ENCODE results near the gene FIGN. TPM values are rescaled to one million over a fixed set of nuclear protein-coding genes. Genes with fewer than 3 reads are reported as not detected.

The FIGN gene
- total and polyA plus RNA-seq, 9 of the 15 experiments (the other 6 are each of a cell fraction or from before 2014, with no cell fraction given) = 0.02 TPM; not detected in 8

DNA sequence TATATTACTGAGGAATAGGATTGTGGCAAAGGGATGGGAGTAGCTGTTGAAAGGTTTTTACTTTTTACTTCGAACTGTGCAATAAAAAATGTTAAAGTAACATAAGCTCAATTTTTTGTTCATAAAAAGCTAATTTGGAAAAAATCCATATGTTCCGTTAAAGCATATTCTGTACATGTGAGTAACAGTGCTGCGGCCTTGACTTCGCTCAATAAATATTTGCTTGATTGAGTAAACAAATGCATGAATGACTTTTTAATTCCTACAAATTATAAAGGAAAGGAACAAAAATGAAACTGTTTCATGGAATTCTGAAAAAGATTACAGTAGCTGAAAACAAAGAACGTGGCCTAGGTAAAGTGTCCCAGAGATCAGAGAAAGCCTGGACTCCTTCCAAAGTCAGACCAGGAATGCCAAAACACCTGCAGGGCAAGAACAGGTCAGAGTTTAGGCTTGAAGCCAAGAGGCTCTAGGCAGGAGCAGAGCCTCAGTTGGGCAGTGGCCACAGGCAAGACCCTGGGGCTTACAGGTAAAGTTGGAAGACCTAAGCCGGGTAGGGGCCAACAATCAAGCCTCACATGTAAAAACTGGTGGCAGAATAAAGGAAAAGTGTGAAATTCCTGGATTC lies 44.3 kb upstream of the FIGN start (continued):
- no peak for TF ChIP-seq ZNF445 (CRISPR knock-in tag; IDR thresholded peaks at IDR 0.05; ENCODE audit: low read depth)
- TF ChIP-seq HMG20B (CRISPR knock-in tag; IDR thresholded peaks at IDR 0.05) = no peak
- no peak for TF ChIP-seq KLF6 (CRISPR knock-in tag; IDR thresholded peaks at IDR 0.05; ENCODE audit: borderline replicate concordance)
- TF ChIP-seq RB1 (IDR thresholded peaks at IDR 0.05; ENCODE audit: low read depth) = no peak
- no peak for TF ChIP-seq FUS (optimal IDR thresholded peaks at IDR 0.05; ENCODE audit: low read depth, low read length)
- no peak for TF ChIP-seq RFX1 (IDR thresholded peaks at IDR 0.05)
- no peak for TF ChIP-seq NUFIP1 (IDR thresholded peaks at IDR 0.05; ENCODE audit: partially characterized antibody)
- no peak for TF ChIP-seq TOE1 (IDR thresholded peaks at IDR 0.05; ENCODE audit: borderline replicate concordance)
- TF ChIP-seq TOE1 (CRISPR knock-in tag; IDR thresholded peaks at IDR 0.05; ENCODE audit: borderline replicate concordance, low read depth) = no peak

DNA sequence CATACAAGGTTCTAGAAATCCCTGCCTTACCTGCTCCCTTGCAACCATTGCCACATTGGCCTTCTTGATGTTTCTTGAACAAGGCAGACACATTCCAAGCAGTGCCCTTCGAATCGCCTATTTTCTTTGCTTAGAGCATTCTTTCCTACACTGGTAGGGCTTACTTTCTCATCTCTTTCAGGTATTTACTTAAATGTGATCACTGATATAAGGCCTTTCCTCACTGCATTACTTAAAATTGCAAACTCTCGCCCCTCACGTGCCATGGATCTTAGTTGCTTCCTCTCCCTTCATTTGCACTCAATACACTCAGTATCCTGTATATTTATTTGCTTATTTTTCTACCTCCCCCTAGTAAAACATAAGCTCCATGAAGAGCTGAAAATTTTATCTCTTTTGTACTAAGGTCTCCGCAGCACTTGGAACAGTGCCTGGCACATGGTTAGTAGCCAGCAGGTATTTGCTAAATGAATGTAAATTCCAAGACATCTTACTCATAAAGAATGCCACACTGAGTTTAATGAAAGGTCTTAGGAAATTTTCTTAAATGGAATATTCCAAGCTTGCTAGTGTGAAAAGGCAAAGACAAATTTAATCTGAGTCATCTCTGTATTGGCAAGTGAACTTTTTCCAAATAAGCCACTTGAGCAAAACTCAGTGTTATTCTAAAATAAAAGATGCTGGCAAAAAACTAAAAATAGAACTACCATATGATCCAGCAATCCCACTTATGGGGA lies 42.4 kb upstream of the FIGN start:
- FAIRE-seq (no peak), ATAC-seq (no peak), DNase-seq (ENCODE audit: extremely low read depth in 1 of 4, low spot score in 3 of 4) (no peak)
- H3K9me3 ChIP-seq (replicated peaks; ENCODE audit: control insufficient read depth, insufficient read depth, low read depth, low read length) = no peaks in the 10 kb centered on the region
- intact Hi-C loops (cut with micrococcal nuclease) (no loop called here), in situ Hi-C loops (cut with MboI) (no loop called here)
- H2AFZ ChIP-seq (ENCODE audit: low read depth, low read length) = no peak overlapping the region
- CTCF ChIA-PET (ENCODE audit: low intra/inter-chr PET ratio) = no interaction called here
- H3K27me3 ChIP-seq (ENCODE audit: control insufficient read depth in 2 of 2, insufficient read depth in 2 of 2, low read length in 2 of 2) = no peaks in the 10 kb centered on the region
- BruUV-seq (replicated peaks) = no TSS peak
- no peak overlapping the region for H3K4me3 ChIP-seq
- H3K4me2 ChIP-seq (ENCODE audit: insufficient read depth, low read length) = no peak overlapping the region
- no peaks in the 10 kb centered on the region for H3K36me3 ChIP-seq (ENCODE audit: control insufficient read depth, insufficient read depth, low read length)
- WGBS (ENCODE audit: insufficient coverage, low coverage, missing lambda C conversion rate) = 0% methylated on average over 5 of the region's 5 CpGs
- POLR2A ChIA-PET = no interaction called here
- no peaks in the 10 kb centered on the region for H3K79me2 ChIP-seq (ENCODE audit: control insufficient read depth, insufficient read depth, low read length)
- H4K20me1 ChIP-seq (replicated peaks; ENCODE audit: control insufficient read depth, insufficient read depth, low read length) = no peaks in the 10 kb centered on the region
- H3K9me1 ChIP-seq (ENCODE audit: control insufficient read depth, insufficient read depth, low read length) = no peaks in the 10 kb centered on the region
- H3K27ac ChIP-seq (ENCODE audit: extremely low read depth, low read depth, low read length) = no peak overlapping the region
- no peaks in the 10 kb centered on the region for H3K4me1 ChIP-seq (replicated peaks in 1 of 2; ENCODE audit: control insufficient read depth in 2 of 2, insufficient read depth in 2 of 2, low read length in 2 of 2)
- H3K9ac ChIP-seq (ENCODE audit: insufficient read depth in 1 of 2, low read depth in 2 of 2, low read length in 2 of 2) = no peak overlapping the region
- TF ChIP-seq NEUROD1 (IDR thresholded peaks at IDR 0.05; ENCODE audit: borderline replicate concordance, low read depth, low read length, partially characterized antibody) (no peak), HDGF (IDR thresholded peaks at IDR 0.05) (no peak), RFX7 (CRISPR knock-in tag; IDR thresholded peaks at IDR 0.05) (no peak), YY1 (IDR thresholded peaks at IDR 0.05; ENCODE audit: borderline replicate concordance in 1 of 3, control insufficient read depth in 1 of 3, extremely low read depth in 1 of 3, insufficient read depth in 3 of 3, insufficient read length in 1 of 3, insufficient replicate concordance in 2 of 3, low read depth in 1 of 3, low read length in 2 of 3) (no peak), NCOA1 (IDR thresholded peaks at IDR 0.05; ENCODE audit: low read depth) (no peak), LARP7 (IDR thresholded peaks at IDR 0.05) (no peak), IRF2 (CRISPR knock-in tag; IDR thresholded peaks at IDR 0.05) (no peak)
- TF ChIP-seq, protein P1, sequence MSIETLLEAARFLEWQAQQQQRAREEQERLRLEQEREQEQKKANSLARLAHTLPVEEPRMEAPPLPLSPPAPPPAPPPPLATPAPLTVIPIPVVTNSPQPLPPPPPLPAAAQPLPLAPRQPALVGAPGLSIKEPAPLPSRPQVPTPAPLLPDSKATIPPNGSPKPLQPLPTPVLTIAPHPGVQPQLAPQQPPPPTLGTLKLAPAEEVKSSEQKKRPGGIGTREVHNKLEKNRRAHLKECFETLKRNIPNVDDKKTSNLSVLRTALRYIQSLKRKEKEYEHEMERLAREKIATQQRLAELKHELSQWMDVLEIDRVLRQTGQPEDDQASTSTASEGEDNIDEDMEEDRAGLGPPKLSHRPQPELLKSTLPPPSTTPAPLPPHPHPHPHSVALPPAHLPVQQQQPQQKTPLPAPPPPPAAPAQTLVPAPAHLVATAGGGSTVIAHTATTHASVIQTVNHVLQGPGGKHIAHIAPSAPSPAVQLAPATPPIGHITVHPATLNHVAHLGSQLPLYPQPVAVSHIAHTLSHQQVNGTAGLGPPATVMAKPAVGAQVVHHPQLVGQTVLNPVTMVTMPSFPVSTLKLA (conservative IDR thresholded peaks at IDR 0.05) = no peak

All from K562 (cell line).